Stimulated activated naive CD8-positive, alpha-beta T cell treated with anti-CD3 and anti-CD28 coated beads, Interleukin-15, amount 100 ng/mL, for 72 hours (primary cell): ENCODE data around the gene MDM2.

ENCODE experiments used
- ATAC-seq: fragments of 150-1000 bp; cut with Tn5 transposase; 2 replicates; pipeline ENCODE4 v1.10.0; 2021; ENCODE audit warnings: mild to moderate bottlenecking, moderate library complexity
- DNase-seq, 2 donors: peaks; one replicate each; pipeline ENCODE4 v3.0.0; 2021 to 2022
- H3K27ac Mint-ChIP-seq, 2 donors: one replicate each; pipeline ENCODE4 v1.8.0; 2022; ENCODE audit warnings: mild to moderate bottlenecking in 2 of 2, mixed read lengths in 2 of 2, moderate library complexity in 2 of 2
- H3K27me3 Mint-ChIP-seq: one replicate; pipeline ENCODE4 v1.8.0; 2022; ENCODE audit warnings: mixed read lengths
- H3K4me1 Mint-ChIP-seq: one replicate; pipeline ENCODE4 v1.8.0; 2022; ENCODE audit warnings: mild to moderate bottlenecking, mixed read lengths
- H3K4me3 Mint-ChIP-seq, 2 donors: one replicate each; pipeline ENCODE4 v1.8.0; 2022; ENCODE audit warnings: mild to moderate bottlenecking in 2 of 2, mixed read lengths in 2 of 2, moderate library complexity in 1 of 2
- H3K9me3 Mint-ChIP-seq, 2 donors: one replicate each; pipeline ENCODE4 v1.8.0; 2022; ENCODE audit warnings: mixed read lengths in 2 of 2

The MDM2 gene

DNA sequence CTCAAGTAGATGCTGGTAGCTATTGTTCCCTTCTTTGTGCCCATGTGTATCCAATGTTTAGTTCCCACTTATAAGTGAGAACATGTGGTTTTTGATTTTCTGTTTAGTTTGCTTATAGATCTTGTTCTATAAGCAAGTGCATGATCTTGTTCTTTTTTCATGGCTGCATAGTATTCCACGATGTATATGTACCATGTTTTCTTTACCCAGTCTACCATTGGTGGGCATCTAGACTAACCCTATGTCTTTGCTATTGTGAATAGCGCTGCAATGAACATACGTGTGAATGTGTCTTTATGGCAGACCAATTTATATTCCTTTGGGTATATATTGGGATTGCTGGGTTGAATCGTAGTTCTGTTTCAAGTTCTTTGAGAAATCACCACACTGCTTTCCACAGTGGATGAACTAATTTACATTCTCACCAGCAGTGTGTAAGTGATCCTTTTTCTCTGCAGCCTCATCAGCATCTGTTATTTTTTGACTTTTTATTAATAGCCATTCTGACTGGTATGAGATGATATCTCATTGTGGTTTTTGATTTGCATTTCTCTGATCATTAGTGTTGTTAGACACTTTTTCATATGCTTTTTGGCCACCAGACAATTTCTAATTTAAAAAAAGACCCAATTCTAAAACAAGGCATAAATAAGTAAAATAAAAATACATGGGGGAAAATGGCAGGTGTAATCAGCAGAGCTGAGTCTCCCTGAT, 74.4 kb downstream of the MDM2 start:
- DNase-seq (no peak), ATAC-seq (no peak)
- Mint-ChIP-seq H3K27ac (no peak overlapping the region), H3K4me3 (no peak overlapping the region), H3K4me1 (no peaks in the 10 kb centered on the region), H3K9me3 (peaks cover 7 to 9% of the 10 kb centered on the region in 2 donors), H3K27me3 (no peaks in the 10 kb centered on the region)

GRCh38 chr12:68883151-68883550, 75.2 kb downstream of the MDM2 start:
- Mint-ChIP-seq H3K9me3 (peaks cover 7 to 9% of the 10 kb centered on the region in 2 donors), H3K4me1 (no peaks in the 10 kb centered on the region), H3K27me3 (no peaks in the 10 kb centered on the region), H3K4me3 (no peak overlapping the region), H3K27ac (no peak overlapping the region)
- no peak for ATAC-seq
- no peak for DNase-seq

DNA sequence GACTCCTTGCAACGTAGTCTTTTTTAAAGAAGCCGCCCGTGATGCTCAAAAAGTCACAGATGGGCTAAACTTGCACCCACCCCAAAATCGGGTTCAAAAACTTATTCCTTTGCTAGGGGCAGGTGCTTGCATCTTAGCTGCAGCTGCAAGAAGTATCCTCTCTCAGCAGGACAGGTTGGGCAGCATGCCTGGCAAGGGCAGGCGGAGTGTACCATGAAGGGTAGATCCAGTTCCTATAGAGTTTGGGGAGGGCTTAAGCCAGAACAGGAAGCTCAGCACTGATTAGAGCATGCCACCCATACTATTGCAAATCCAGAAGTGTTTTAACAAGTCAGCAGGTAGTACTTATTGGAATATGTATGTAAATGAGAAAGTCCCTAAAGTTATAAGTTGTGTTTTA, 76.3 kb downstream of the MDM2 start:
- Mint-ChIP-seq H3K4me1 (no peaks in the 10 kb centered on the region), H3K27ac (no peak overlapping the region), H3K27me3 (no peaks in the 10 kb centered on the region), H3K9me3 (peaks cover 0 to 4% of the 10 kb centered on the region in 2 donors), H3K4me3 (no peak overlapping the region)
- ATAC-seq = no peak
- no peak for DNase-seq

- ATAC-seq (no peak), DNase-seq (no peak)
- no peak overlapping the region for H3K27ac Mint-ChIP-seq
- H3K4me1 Mint-ChIP-seq = peaks cover 5% of the 10 kb centered on the region
- H3K9me3 Mint-ChIP-seq = peaks cover 0 to 4% of the 10 kb centered on the region in 2 donors
- H3K4me3 Mint-ChIP-seq = no peak overlapping the region
- no peaks in the 10 kb centered on the region for H3K27me3 Mint-ChIP-seq
Observed at GRCh38 chr12:68885381-68885780, 77.4 kb downstream of the MDM2 start.

DNA sequence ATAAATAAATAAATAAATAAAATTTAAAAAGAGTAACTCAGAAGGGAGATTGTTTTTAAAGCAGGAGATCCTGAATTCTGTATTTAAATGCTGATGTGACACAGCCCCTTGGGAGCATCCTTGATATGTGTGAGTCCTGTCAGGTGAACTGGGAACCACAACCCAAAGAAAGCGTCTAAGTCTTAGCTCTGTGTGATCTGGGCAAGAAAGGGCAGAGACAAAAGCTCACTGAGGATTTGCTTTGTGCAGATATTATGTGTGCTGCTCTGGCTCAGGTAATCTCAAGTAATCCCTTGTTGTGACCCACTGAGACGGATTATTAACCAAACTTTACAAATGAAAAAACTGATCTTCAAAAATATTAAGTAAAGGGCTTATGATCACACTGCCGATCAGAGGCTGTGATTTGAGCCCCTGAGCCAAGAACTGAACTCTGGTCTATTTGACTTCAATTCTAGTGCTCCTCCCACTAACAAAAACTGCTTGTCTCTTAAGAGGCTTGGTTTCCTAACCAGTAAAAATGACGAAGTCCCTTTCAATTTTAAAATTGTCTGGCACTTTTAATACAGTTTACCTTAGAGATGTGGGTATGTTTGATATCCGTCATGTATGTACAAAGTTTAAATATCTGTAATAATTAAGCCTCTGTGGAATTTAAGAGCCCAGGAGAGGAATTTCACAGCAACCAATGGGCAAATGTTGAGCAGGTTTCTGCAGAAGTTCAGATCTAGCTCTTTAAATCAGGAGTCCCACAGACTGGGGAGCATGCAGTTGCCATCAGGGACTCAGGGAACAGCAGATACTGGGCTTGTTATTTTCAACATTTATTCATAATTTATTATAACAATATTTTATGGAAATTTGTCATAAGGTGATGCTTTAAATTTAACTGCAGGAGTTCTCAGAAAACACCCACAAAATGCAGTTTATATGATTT, 78.9 kb downstream of the MDM2 start:
- Mint-ChIP-seq H3K4me3 (no peak overlapping the region), H3K27ac (peak overlapping the region in 1 of 2 donors; percentile 31), H3K9me3 (peaks cover 0 to 4% of the 10 kb centered on the region in 2 donors), H3K4me1 (peaks cover 15% of the 10 kb centered on the region), H3K27me3 (no peaks in the 10 kb centered on the region)
- ATAC-seq (no peak), DNase-seq (no peak)

DNA sequence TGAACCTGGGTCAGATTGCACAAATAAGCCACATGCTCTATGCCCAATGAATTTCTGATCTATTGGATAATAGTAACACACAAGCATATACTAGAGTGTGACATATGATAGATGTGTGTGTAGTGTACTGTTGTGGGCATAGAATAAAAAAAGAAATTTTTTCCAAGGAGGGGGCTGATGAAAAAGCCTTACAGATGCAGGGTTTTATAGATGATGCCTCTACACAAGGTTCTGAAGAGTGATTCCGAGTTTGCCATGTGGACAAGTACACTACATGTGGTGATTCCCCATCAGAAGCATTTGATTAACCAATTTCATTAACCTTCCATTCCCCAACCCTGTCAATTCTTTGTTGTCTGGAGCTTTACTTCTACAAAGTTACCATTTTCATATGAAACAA, 79.7 kb downstream of the MDM2 start:
- H3K27me3 Mint-ChIP-seq = no peaks in the 10 kb centered on the region
- peaks cover 20% of the 10 kb centered on the region for H3K4me1 Mint-ChIP-seq
- H3K4me3 Mint-ChIP-seq = no peak overlapping the region
- no peak overlapping the region for H3K27ac Mint-ChIP-seq
- no peak for DNase-seq
- no peak for ATAC-seq
- no peaks in the 10 kb centered on the region for H3K9me3 Mint-ChIP-seq

DNA sequence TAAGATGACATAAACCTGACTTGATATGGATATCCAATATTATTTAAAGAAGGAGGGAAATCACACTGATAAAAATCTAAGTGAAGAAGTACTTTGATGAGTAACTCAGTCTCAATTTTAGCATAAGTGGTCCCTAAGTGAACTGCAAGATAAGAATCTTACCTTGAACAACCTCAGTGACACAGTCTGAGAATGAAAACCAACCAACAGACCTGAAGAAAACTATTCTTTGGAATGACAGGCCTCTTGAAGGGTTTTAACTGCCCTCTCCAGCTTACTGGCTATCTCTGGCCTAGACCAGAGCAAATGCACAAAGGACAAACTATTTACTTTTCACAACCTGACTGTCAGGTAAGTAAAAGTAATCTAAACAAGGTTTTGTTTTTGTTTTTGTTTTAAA, 80.3 kb downstream of the MDM2 start:
- DNase-seq = no peak
- ATAC-seq = peak; percentile 61
- H3K9me3 Mint-ChIP-seq = no peaks in the 10 kb centered on the region
- H3K4me3 Mint-ChIP-seq = no peak overlapping the region
- H3K27ac Mint-ChIP-seq = no peak overlapping the region
- H3K27me3 Mint-ChIP-seq = no peaks in the 10 kb centered on the region
- H3K4me1 Mint-ChIP-seq = peaks cover 20% of the 10 kb centered on the region

GRCh38 chr12:68890701-68891113, 82.7 kb downstream of the MDM2 start:
- Mint-ChIP-seq H3K4me1 (peaks cover 20% of the 10 kb centered on the region), H3K4me3 (no peak overlapping the region), H3K9me3 (no peaks in the 10 kb centered on the region), H3K27me3 (no peaks in the 10 kb centered on the region), H3K27ac (no peak overlapping the region)
- no peak for DNase-seq
- no peak for ATAC-seq

DNA sequence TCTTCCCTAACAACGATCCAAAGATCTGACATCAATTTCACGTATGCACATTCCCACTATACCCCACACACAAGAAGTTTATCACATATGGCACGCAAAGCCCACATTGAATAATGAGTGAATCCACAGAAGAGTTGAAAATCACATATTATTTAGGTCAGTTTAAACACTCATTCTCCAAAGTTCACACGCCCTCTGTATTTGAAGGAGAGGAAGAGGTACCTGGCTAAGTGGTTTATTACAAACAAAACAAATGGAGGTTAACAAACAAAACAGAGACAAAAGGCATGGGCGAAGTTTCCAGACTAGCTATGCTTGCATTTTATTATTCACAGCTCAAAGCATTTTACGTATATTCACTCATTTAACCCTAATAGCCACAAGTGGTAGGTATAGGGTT, 83.2 kb downstream of the MDM2 start:
- DNase-seq (no peak), ATAC-seq (no peak)
- no peak overlapping the region for H3K27ac Mint-ChIP-seq
- no peaks in the 10 kb centered on the region for H3K9me3 Mint-ChIP-seq
- no peaks in the 10 kb centered on the region for H3K27me3 Mint-ChIP-seq
- H3K4me1 Mint-ChIP-seq = peaks cover 20% of the 10 kb centered on the region
- H3K4me3 Mint-ChIP-seq = no peak overlapping the region

DNA sequence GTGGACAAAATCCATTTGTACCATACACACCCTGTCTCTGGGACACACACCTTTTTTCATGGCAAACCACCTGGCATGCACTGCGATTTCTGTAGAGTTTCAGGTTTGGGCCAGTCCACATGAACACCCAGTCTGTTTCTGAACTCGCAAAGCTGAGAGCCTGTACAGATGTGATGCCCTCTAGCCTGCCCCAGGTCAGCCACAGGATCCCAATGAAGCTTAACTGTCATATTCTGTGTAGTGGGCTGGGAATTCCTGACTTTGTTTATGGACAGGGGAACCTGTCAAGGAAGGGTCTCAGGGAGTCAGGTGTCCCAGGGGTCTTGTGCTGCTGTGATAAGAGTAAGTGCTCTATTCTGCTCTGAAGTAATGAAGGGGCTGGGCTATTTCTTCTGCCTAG, 85.2 kb downstream of the MDM2 start:
- Mint-ChIP-seq H3K27me3 (no peaks in the 10 kb centered on the region), H3K4me1 (peaks cover 20% of the 10 kb centered on the region), H3K27ac (no peak overlapping the region), H3K9me3 (no peaks in the 10 kb centered on the region), H3K4me3 (no peak overlapping the region)
- ATAC-seq (no peak), DNase-seq (no peak)

DNA sequence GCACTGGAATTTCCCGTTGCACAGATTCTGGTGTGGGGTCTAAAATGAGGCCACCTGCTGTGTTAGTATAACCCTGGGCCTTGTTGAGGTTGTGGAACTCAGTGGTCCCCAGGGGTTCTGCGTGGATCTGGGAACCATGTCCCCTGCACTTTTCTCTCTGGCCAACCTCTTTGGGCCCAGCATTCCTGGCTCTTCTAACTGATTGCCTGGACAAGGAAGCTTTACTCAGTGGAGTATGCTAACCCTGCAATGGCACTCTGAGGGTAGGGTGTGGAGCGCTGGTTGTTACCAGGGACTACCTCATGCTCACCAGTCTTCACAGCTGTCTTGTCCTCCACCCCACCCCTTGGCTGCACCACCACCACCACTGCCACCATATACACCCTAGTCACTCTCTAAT, 85.8 kb downstream of the MDM2 start:
- no peaks in the 10 kb centered on the region for H3K27me3 Mint-ChIP-seq
- ATAC-seq = no peak
- H3K4me3 Mint-ChIP-seq = no peak overlapping the region
- peaks cover 20% of the 10 kb centered on the region for H3K4me1 Mint-ChIP-seq
- no peak for DNase-seq
- H3K27ac Mint-ChIP-seq = no peak overlapping the region
- no peaks in the 10 kb centered on the region for H3K9me3 Mint-ChIP-seq

- Mint-ChIP-seq H3K4me3 (no peak overlapping the region), H3K27ac (no peak overlapping the region), H3K27me3 (no peaks in the 10 kb centered on the region), H3K9me3 (no peaks in the 10 kb centered on the region), H3K4me1 (peaks cover 20% of the 10 kb centered on the region)
- ATAC-seq = no peak
- DNase-seq = no peak
Observed at GRCh38 chr12:68894276-68894855, 86.4 kb downstream of the MDM2 start.

GRCh38 chr12:68896881-68897540, 89.0 kb downstream of the MDM2 start:
- no peak overlapping the region for H3K27ac Mint-ChIP-seq
- H3K9me3 Mint-ChIP-seq = no peaks in the 10 kb centered on the region
- peaks cover 4% of the 10 kb centered on the region for H3K4me1 Mint-ChIP-seq
- H3K4me3 Mint-ChIP-seq = no peak overlapping the region
- ATAC-seq = no peak
- no peak for DNase-seq
- H3K27me3 Mint-ChIP-seq = peaks cover 7% of the 10 kb centered on the region

GRCh38 chr12:68899251-68899771, 91.3 kb downstream of the MDM2 start:
- H3K9me3 Mint-ChIP-seq = no peaks in the 10 kb centered on the region

DNA sequence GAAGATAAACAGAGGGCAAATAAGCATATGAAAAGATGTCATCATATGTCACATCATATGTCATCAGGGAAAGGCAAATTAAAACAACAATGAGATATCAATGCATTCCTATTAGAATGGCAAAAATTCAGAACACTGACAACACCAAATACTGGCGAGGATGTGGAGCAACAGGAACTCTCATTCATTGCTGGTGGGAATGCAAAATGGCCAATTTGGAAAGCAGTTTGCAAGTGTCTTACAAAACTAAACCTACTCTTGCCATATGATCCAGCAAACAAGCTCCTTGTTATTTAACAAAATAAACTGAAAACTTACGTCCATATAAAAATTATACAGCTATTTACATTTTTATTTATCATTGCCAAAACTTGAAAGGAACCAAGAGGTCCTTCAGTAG, 92.3 kb downstream of the MDM2 start:
- no peaks in the 10 kb centered on the region for H3K4me1 Mint-ChIP-seq

More at GRCh38 chr12:68899251-68899771, 91.3 kb downstream of the MDM2 start:
- no peaks in the 10 kb centered on the region for H3K4me1 Mint-ChIP-seq
- ATAC-seq (no peak), DNase-seq (no peak)
- H3K4me3 Mint-ChIP-seq = no peak overlapping the region
- H3K27me3 Mint-ChIP-seq = peaks cover 7% of the 10 kb centered on the region
- no peak overlapping the region for H3K27ac Mint-ChIP-seq

More for the DNA sequence above, 92.3 kb downstream of the MDM2 start:
- Mint-ChIP-seq H3K9me3 (no peaks in the 10 kb centered on the region), H3K4me3 (no peak overlapping the region), H3K27ac (no peak overlapping the region), H3K27me3 (peaks cover 7% of the 10 kb centered on the region)
- ATAC-seq (no peak), DNase-seq (no peak)
